ENCODE results near the gene MYRF. TPM values are rescaled to one million over a fixed set of nuclear protein-coding genes. Genes with fewer than 3 reads are reported as not detected.

MYRF gene
- total and polyA plus RNA-seq, 9 of the 15 experiments (the other 6 are each of a cell fraction or from before 2014, with no cell fraction given): 2.3 to 25.8 (median 7.1) TPM

DNA sequence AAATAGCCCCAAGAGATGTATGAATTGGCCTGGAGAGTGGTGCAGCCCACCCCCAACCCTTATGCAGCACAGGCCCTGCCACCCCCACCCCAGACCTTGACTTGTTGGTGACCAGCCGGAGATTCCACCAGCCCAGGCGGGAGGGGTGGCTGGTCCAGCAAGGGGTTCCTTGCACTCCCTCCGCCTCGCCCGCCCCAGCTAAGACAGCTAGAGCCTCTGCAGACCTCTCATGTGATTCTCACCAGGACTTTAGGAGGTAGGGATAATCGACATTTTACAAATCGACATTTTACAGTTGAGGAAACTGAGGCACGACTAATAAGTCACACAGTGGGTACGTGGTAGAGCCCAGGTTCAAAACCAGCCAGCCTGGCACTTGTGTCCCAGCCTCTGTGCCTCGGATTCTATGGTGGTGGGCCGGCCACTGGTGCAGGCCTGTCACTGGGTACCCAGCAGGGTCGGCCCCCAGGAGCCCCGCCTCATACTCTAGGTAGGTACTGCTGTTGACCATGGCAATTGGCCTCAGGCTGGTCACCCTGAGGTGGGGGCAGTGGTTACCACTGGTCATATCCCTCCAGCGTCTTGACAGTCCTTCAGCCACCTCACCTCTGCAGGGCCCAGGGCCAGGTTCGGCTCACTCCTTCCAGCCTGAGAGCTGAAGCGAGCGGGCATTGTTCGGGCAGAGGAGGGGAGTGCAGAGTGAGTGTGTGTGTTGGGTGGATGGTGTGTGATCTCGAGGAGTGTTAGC is 35.0 kb upstream of the MYRF start:
- no peak overlapping the region for H3K27ac ChIP-seq (ENCODE audit: extremely low read depth, low read depth, low read length)
- ATAC-seq (no peak), DNase-seq (ENCODE audit: extremely low read depth in 1 of 4, low spot score in 3 of 4) (no peak), FAIRE-seq (no peak)
- no peak overlapping the region for H3K4me2 ChIP-seq (ENCODE audit: insufficient read depth, low read length)
- CTCF ChIA-PET (ENCODE audit: low intra/inter-chr PET ratio): no interaction called here
- no peaks in the 10 kb centered on the region for H3K79me2 ChIP-seq (ENCODE audit: control insufficient read depth, insufficient read depth, low read length)
- H3K27me3 ChIP-seq (ENCODE audit: control insufficient read depth in 2 of 2, insufficient read depth in 2 of 2, low read length in 2 of 2): peaks cover 16 to 56% of the 10 kb centered on the region in 2 experiments; a peak in 4 of 5 replicates
- in situ Hi-C loops (cut with MboI) (no loop called here), intact Hi-C loops (cut with micrococcal nuclease) (no loop called here)
- H3K4me1 ChIP-seq (replicated peaks in 1 of 2; ENCODE audit: control insufficient read depth in 2 of 2, insufficient read depth in 2 of 2, low read length in 2 of 2): peaks cover 0 to 28% of the 10 kb centered on the region in 2 experiments; a peak in 3 of 5 replicates
- 0 out of 4 replicates have a peak overlapping the region, but pooled peaks of 1 of the 2 experiments have one; percentile 48 for H3K9ac ChIP-seq (ENCODE audit: insufficient read depth in 1 of 2, low read depth in 2 of 2, low read length in 2 of 2)
- no peak overlapping the region for H2AFZ ChIP-seq (ENCODE audit: low read depth, low read length)
- no peaks in the 10 kb centered on the region; the same call in 1 of the 2 replicates for H4K20me1 ChIP-seq (replicated peaks; ENCODE audit: control insufficient read depth, insufficient read depth, low read length)
- no peaks in the 10 kb centered on the region for H3K9me1 ChIP-seq (ENCODE audit: control insufficient read depth, insufficient read depth, low read length)
- no peaks in the 10 kb centered on the region for H3K36me3 ChIP-seq (ENCODE audit: control insufficient read depth, insufficient read depth, low read length)
- WGBS (ENCODE audit: insufficient coverage, low coverage, missing lambda C conversion rate): 16% methylated on average over 19 of the region's 19 CpGs
- H3K4me3 ChIP-seq: no peak overlapping the region
- H3K9me3 ChIP-seq (replicated peaks; ENCODE audit: control insufficient read depth, insufficient read depth, low read depth, low read length): no peaks in the 10 kb centered on the region
- no TSS peak for BruUV-seq (replicated peaks)
- POLR2A ChIA-PET: no interaction called here
- TF ChIP-seq, protein P1, sequence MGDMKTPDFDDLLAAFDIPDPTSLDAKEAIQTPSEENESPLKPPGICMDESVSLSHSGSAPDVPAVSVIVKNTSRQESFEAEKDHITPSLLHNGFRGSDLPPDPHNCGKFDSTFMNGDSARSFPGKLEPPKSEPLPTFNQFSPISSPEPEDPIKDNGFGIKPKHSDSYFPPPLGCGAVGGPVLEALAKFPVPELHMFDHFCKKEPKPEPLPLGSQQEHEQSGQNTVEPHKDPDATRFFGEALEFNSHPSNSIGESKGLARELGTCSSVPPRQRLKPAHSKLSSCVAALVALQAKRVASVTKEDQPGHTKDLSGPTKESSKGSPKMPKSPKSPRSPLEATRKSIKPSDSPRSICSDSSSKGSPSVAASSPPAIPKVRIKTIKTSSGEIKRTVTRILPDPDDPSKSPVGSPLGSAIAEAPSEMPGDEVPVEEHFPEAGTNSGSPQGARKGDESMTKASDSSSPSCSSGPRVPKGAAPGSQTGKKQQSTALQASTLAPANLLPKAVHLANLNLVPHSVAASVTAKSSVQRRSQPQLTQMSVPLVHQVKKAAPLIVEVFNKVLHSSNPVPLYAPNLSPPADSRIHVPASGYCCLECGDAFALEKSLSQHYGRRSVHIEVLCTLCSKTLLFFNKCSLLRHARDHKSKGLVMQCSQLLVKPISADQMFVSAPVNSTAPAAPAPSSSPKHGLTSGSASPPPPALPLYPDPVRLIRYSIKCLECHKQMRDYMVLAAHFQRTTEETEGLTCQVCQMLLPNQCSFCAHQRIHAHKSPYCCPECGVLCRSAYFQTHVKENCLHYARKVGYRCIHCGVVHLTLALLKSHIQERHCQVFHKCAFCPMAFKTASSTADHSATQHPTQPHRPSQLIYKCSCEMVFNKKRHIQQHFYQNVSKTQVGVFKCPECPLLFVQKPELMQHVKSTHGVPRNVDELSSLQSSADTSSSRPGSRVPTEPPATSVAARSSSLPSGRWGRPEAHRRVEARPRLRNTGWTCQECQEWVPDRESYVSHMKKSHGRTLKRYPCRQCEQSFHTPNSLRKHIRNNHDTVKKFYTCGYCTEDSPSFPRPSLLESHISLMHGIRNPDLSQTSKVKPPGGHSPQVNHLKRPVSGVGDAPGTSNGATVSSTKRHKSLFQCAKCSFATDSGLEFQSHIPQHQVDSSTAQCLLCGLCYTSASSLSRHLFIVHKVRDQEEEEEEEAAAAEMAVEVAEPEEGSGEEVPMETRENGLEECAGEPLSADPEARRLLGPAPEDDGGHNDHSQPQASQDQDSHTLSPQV (IDR thresholded peaks at IDR 0.05): no peak
- TF ChIP-seq RBM14 (IDR thresholded peaks at IDR 0.05; ENCODE audit: borderline replicate concordance, insufficient read depth, low read depth, low read length): no peak
- TF ChIP-seq CC2D1A (IDR thresholded peaks at IDR 0.05): no peak
- no peak for TF ChIP-seq KLF1 (tag; IDR thresholded peaks at IDR 0.05)
- TF ChIP-seq NFE2L1 (tag; IDR thresholded peaks at IDR 0.05; ENCODE audit: borderline replicate concordance, low read depth): no peak
- TF ChIP-seq, protein P2, sequence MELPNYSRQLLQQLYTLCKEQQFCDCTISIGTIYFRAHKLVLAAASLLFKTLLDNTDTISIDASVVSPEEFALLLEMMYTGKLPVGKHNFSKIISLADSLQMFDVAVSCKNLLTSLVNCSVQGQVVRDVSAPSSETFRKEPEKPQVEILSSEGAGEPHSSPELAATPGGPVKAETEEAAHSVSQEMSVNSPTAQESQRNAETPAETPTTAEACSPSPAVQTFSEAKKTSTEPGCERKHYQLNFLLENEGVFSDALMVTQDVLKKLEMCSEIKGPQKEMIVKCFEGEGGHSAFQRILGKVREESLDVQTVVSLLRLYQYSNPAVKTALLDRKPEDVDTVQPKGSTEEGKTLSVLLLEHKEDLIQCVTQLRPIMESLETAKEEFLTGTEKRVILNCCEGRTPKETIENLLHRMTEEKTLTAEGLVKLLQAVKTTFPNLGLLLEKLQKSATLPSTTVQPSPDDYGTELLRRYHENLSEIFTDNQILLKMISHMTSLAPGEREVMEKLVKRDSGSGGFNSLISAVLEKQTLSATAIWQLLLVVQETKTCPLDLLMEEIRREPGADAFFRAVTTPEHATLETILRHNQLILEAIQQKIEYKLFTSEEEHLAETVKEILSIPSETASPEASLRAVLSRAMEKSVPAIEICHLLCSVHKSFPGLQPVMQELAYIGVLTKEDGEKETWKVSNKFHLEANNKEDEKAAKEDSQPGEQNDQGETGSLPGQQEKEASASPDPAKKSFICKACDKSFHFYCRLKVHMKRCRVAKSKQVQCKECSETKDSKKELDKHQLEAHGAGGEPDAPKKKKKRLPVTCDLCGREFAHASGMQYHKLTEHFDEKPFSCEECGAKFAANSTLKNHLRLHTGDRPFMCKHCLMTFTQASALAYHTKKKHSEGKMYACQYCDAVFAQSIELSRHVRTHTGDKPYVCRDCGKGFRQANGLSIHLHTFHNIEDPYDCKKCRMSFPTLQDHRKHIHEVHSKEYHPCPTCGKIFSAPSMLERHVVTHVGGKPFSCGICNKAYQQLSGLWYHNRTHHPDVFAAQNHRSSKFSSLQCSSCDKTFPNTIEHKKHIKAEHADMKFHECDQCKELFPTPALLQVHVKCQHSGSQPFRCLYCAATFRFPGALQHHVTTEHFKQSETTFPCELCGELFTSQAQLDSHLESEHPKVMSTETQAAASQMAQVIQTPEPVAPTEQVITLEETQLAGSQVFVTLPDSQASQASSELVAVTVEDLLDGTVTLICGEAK (IDR thresholded peaks at IDR 0.05): no peak
- TF ChIP-seq, protein P2 (CRISPR knock-in tag; IDR thresholded peaks at IDR 0.05): no peak
- TF ChIP-seq GABPA (tag; conservative IDR thresholded peaks at IDR 0.05; ENCODE audit: low read depth): no peak

Measured in K562 (cell line).